Measurements from ENCODE around the gene RPS6KA6. TPM values are rescaled to one million over a fixed set of nuclear protein-coding genes. Genes with fewer than 3 reads are reported as not detected.

RPS6KA6 gene
- 4.5 to 7.1 TPM (median 5.5 TPM) in 5 replicates for total RNA-seq (2022; extraction: Qiagen RNA extraction)

DNA sequence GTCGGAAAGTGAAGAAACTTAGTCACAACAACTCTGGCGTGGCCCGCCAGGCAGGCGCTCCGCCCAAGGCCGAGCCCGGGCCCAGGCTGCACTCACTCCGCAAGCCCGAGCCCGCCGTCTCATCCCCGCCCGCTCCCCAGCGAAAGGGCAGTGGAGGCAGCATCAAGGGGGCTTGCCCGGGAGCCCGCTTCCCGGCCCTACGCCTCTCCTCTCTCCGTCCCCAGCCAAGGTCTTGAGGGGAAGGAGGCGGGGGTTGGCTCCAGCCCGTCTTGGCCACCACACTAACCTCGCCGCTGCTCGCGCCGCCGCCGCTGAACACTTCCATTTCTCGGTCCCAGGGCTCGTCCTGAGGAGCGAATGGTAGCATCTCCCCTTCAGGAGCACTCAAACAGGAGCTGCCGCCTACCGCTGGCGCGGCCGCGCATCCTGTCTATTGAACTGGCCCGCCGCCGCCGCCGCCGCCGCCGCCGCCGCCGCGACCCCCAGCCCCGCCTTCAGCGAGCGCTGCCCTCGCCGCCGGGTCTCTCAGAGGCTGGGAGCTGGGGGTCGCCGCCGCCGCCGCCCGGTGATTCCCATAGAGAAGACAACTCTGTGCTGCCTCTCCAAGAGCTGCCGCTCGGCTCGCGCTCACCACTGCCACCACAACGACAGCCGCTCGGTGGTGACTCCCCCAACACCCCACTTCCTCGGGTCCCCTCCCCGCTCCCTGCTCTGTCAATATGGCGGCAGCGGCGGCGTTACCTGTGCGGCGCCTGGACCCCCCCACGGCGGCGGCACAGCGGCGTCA lies at the start of gene RPS6KA6:
RPS6KA6 (minus strand) TSS at position 667 of the 787 bp plus-strand sequence; CDS start at position 367, 300 bp downstream.

Data from A549 treated with Hydrocortisone at 1 μM for 4 hours (cell line).